AML-193 (cell line): ENCODE data around the gene CRISPLD2.

Experiments
- DNase-seq, 2 experiments: peaks; one replicate each; lab custom pipeline; 2025; lab: John Stamatoyannopoulos, UW

The CRISPLD2 gene

GRCh38 chr16:84800158-84800978 lies 19.4 kb upstream of the CRISPLD2 start:
- no peak for DNase-seq

GRCh38 chr16:84803146-84803545 lies 16.6 kb upstream of the CRISPLD2 start:
- DNase-seq, result no peak

DNA sequence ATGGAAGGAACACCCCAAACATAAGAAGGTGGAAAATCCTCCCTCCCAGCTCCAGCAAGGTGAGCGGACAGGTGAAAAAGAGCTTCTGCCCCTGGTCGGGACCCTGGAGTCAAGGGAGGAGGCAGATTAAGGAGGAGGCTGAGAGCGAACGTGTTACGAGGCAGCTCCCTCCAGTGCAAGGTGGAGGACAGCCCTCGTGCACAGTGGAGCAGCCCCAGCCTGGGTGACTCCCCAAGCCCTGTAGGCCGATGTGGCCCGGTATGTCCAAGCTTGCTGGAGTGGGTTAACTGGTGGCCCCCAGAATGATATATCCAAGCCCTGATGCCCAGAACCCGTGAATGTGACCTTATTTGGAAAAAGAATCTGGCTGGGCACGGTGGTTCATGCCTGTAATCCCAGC lies 15.5 kb upstream of the CRISPLD2 start:
- no peak for DNase-seq

DNA sequence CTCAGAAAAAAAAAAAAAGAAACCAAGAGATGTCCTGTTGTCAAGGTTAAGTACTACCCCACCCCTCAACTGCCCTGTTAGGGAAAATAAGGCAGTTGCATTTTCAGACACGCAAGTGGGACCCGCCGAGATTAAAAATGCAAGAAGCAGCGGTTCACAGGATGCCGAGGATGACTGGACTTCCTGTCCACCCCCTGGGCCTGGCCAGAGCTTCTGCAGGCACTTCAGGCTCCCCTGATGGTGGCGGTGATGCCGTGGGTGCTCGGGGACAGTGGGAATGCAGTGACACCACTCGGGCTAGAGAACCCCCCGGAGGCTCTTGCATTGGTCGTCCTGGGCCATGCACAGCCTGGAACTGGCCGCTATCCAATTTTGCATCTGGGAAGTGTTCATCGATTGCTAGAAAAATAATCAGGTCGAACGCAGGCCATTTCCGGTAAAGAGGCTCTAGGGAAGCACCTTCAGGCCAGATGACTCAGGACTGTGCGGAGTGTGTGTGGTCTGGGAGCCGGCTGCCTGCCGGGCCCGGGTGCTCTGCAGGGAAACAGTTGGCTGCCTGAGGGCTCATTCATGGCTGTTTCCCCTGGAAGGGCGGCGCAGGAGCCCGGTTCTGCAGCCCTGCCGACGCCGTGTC lies 13.4 kb upstream of the CRISPLD2 start:
- DNase-seq, result peak; percentile 77

DNA sequence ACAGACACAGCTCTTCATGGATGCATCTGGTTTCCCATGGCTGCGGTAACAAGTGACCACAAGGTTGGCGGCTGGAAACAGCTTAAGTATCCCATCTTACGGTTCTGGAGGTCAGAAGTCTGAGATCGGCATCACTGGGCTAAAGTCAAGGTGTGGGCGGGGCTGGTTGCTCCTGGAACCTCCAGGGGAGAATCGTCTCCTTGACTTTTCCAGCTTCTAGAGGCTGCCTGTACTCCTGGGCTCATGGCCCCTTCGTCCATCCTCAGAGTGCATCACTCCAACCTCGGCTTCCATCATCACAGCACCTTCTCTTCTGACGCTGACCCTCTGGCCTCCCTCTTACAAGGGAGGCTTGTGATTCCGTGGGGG lies 12.9 kb upstream of the CRISPLD2 start:
- no peak for DNase-seq

- no peak for DNase-seq
Observed at GRCh38 chr16:84807776-84808175, 12.0 kb upstream of the CRISPLD2 start.

GRCh38 chr16:84808826-84809225 lies 11.0 kb upstream of the CRISPLD2 start:
- no peak for DNase-seq

DNA sequence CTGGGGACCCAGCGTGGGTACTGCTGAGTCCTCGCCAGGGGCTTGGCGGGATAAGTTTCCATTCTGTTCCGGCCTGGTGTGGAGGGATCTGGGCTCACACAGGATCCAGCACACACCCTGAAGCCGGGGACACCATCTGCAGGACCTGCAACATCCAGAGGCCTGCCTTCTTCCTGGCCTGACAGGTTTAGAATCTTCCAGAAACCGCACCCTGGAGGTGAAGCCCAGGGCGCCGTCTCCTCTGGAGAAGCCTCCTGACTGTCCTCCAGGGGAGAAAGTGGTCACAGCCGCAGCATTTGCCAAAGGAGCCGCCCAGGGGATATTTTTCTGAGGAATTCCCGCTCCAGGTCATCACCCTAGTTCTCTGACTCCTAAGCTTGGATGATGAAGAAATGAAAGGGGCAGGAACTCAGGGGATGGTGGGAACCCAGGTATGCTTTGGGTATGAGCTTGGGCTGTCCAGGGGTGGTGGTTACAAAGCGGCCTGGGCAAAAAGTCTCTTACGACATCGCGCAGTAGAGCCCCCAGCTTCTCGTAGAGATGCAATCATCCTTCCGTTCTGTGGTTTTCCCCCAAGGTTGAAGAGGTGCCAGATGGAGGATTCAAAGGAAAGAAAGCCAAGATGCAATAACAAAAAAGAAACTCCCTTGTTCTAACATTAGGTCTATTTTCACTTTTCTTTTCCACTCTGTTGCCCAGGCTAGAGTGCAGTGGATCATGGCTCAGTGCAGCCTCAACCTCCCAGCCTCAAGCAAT lies 9.1 kb upstream of the CRISPLD2 start:
- DNase-seq, result peak; percentile 90 to 93

GRCh38 chr16:84811529-84811928 lies 8.3 kb upstream of the CRISPLD2 start:
- DNase-seq, result no peak

DNA sequence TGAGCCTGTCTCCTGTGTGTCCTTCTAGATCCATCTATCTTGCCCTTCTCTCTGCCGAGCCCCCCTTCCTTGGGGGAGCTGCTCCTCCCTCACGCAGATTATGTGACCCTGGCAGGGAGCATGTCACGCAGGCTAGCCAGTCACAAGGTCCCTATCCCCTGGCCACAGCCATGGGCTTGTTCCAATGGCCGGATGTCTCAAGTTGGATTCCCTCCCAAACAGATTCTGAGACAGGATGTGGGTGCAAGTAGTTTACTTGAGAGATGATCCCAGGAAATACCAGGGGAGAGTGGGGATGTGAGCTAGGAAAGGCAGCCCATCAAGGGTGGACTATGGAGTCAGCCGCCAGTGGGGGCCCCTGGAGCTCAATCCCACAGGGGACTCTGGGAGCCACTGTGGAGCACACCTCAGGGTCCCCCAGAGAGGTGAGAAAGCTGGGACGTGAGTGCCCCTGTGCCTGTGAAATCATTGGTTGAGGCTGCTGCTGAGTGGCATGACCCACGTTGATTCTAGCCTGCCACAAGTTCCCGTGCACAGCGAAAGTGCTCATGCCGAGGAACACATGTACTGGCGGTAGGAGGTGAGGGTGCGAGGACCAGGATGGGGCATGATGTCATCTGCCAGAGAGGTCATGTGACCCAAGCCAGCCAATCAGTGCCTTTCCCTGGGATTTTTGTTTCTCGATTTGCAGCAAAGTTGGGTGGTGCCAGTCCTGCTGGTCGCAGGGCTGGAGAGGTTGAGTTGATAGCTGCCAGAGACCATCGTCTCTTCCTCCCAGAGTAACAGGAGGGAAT lies 6.4 kb upstream of the CRISPLD2 start:
- no peak for DNase-seq

DNA sequence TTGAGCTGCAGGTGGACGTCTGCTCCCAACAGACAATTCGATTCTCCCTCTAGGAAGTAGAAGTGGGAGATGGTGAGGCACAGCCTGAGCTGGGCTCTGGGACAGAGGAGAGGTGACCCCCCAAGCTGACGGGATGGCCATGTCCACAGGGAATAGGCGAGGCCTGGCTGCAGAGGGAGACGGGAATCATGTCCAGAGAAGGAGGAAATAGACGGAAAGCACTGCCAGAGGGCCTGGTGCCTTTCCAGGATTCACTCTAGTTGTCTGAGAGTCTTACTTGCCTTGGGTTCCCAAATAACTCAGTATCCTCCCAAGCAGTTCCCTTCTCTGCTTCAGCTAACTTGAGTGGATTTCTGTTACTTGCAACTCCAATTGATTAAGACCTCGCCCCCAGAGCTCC lies 4.3 kb upstream of the CRISPLD2 start:
- no peak for DNase-seq

DNA sequence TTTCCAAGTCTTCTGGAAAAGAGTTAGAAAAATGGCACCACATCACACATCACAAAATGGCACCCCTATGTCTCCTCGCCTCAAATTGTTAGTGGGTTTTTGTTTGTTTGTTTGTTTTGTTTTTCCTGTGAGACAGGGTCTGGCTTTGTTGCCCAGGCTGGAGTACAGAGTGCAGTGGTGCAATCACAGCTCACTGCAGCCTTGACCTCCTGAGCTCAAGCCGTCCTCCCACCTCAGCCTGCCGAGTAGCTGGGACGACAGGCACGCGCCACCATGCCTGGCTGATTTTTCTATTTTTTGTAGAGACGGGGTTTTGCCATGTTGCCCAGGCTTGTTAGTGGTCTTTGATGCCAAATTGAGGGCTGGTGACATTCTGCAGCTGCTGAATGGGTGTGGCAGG lies 3.8 kb upstream of the CRISPLD2 start:
- no peak for DNase-seq

GRCh38 chr16:84816485-84816884 lies 3.3 kb upstream of the CRISPLD2 start:
- no peak for DNase-seq

DNA sequence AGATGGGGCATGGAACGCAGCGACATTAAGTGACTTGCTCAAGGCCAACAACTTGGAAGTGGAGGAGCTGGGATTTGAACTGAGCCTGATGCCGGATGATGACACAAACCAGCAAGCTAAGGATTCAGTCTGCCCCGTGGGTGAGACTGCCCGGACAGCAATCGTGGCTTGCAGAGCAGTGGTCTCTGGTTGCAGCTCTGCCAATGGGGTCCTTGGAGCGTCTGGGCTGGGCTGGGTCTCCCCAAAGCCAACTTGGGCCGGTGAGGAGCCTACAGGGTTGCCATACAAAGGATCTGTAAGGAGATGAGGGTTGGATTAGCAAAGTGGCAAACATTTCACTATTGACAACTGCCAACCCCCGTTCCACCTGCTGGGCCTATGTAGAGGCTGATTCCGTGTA lies 2.6 kb upstream of the CRISPLD2 start:
- no peak for DNase-seq

GRCh38 chr16:84817613-84818012 lies 2.2 kb upstream of the CRISPLD2 start:
- no peak for DNase-seq

- DNase-seq, result no peak
Observed at GRCh38 chr16:84818133-84818532, 1.7 kb upstream of the CRISPLD2 start.

DNA sequence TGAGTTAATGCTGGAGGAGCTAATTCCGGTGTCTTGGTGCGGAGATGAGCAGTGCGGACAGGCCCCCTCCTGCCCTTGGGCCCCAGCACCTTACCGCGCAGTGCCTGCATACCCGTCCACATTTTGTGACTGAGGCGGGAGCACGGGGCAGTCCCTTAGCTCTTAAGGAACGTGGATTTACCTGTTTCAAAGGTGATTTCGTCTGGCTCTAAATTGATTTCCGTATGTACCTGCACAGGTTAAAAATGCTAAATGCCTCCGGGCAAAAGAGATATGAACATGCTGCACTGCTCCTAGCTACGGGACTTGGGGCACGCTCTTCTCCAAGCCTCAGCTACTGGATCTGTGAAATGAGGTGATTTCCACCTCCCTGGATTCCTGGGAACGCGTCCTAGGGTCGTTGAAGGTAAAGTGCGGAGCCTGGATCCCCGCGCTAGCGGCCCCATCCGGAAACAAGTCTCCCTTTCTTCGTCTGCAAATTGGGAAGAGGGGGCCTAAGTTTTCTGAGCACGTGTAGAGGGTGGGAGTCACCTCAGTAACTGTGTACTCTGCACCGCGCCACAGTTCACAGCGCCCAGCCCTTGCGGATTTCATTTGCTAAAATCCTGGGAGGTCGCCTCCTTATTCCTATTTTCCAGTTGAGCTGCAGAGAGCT lies 669 bp upstream of the CRISPLD2 start:
- DNase-seq, result no peak

DNA sequence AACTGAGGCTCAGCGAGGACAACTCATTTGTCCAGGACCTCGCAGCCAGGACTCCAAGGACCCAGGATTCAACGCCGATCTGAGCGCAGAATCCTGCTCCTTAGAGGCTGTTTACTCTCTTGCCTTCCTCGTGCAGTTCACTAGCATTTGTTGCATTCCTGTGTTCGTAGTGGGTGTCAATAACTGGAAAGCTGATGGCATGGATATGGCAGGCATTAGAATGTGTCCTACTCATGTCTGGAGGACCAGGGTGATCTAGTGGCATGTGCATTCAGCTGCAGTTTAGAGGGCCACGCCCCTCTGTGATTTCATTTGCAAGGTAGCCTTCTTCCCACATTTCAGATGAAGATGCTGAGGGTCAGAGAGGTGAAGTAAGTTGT lies 510 bp downstream of the CRISPLD2 start:
- DNase-seq, result no peak

GRCh38 chr16:84820771-84821170 lies 986 bp downstream of the CRISPLD2 start:
- DNase-seq, result no peak

- no peak for DNase-seq
Observed at GRCh38 chr16:84821179-84821578, 1.4 kb downstream of the CRISPLD2 start.
